DLD1 (cell line): Measurements from ENCODE around the gene SUPT3H.

Experiments
- in situ Hi-C: cut with HindIII; loops from 2 replicates; pipeline ENCODE4 v1.10.0; 2017; ENCODE audit warnings: low sequenced_read_pairs

The SUPT3H gene

GRCh38 chr6:44806656-44807055 lies 571.1 kb downstream of the SUPT3H start:
- in situ Hi-C loops = no loop called here

- in situ Hi-C loops = no loop called here
Observed at GRCh38 chr6:44805238-44805846, 572.4 kb downstream of the SUPT3H start.

- in situ Hi-C loops = no loop called here
Observed at GRCh38 chr6:44804546-44805159, 573.1 kb downstream of the SUPT3H start.

- in situ Hi-C loops = no loop called here
Observed at GRCh38 chr6:44804016-44804415, 573.7 kb downstream of the SUPT3H start.

- in situ Hi-C loops = no loop called here
Observed at GRCh38 chr6:44800784-44801592, 576.7 kb downstream of the SUPT3H start.

- in situ Hi-C loops = no loop called here
Observed at GRCh38 chr6:44800171-44800783, 577.5 kb downstream of the SUPT3H start.

- in situ Hi-C loops = no loop called here
Observed at GRCh38 chr6:44797746-44798145, 580.0 kb downstream of the SUPT3H start.

- in situ Hi-C loops = no loop called here
Observed at GRCh38 chr6:44795326-44795725, 582.4 kb downstream of the SUPT3H start.

- in situ Hi-C loops = no loop called here
Observed at GRCh38 chr6:44789806-44790205, 587.9 kb downstream of the SUPT3H start.

GRCh38 chr6:44789061-44789460 lies 588.7 kb downstream of the SUPT3H start:
- in situ Hi-C loops = no loop called here

- in situ Hi-C loops = no loop called here
Observed at GRCh38 chr6:44788387-44788981, 589.2 kb downstream of the SUPT3H start.

GRCh38 chr6:44787254-44787834 lies 590.4 kb downstream of the SUPT3H start:
- in situ Hi-C loops = no loop called here

GRCh38 chr6:44785130-44785529 lies 592.6 kb downstream of the SUPT3H start:
- in situ Hi-C loops = no loop called here

GRCh38 chr6:44784195-44784594 lies 593.5 kb downstream of the SUPT3H start:
- in situ Hi-C loops = no loop called here

- in situ Hi-C loops = no loop called here
Observed at GRCh38 chr6:44782892-44783291, 594.8 kb downstream of the SUPT3H start.

GRCh38 chr6:44781912-44782597 lies 595.7 kb downstream of the SUPT3H start:
- in situ Hi-C loops = no loop called here

- in situ Hi-C loops = no loop called here
Observed at GRCh38 chr6:44780161-44780560, 597.6 kb downstream of the SUPT3H start.

- in situ Hi-C loops = no loop called here
Observed at GRCh38 chr6:44779130-44779826, 598.5 kb downstream of the SUPT3H start.
